ENCODE data around the gene SP6.

SP6 gene

GRCh38 chr17:47851764-47852112 is 775 bp upstream of the SP6 start:
- DNase-seq (ENCODE audit: insufficient read length), result no peak
- TF ChIP-seq POLR2A (IDR thresholded peaks at IDR 0.05; ENCODE audit: low read depth, low read length) (no peak), POLR2AphosphoS5 (IDR thresholded peaks at IDR 0.05; ENCODE audit: low read depth, low read length) (no peak), TAF1 (IDR thresholded peaks at IDR 0.05; ENCODE audit: borderline replicate concordance, low read depth, low read length) (no peak)
- FAIRE-seq, result no peak

- TF ChIP-seq POLR2A (IDR thresholded peaks at IDR 0.05; ENCODE audit: low read depth, low read length), result no peak
- TF ChIP-seq TAF1 (IDR thresholded peaks at IDR 0.05; ENCODE audit: borderline replicate concordance, low read depth, low read length), result no peak
- no peak for TF ChIP-seq POLR2AphosphoS5 (IDR thresholded peaks at IDR 0.05; ENCODE audit: low read depth, low read length)
- no peak for DNase-seq (ENCODE audit: insufficient read length)
- no peak for FAIRE-seq
These were observed 631 bp downstream of the SP6 start for GRCh38 chr17:47850373-47850691.

GRCh38 chr17:47848198-47848513 is 2.8 kb downstream of the SP6 start:
- no peak for TF ChIP-seq TAF1 (IDR thresholded peaks at IDR 0.05; ENCODE audit: borderline replicate concordance, low read depth, low read length)
- TF ChIP-seq POLR2AphosphoS5 (IDR thresholded peaks at IDR 0.05; ENCODE audit: low read depth, low read length), result no peak
- no peak for TF ChIP-seq POLR2A (IDR thresholded peaks at IDR 0.05; ENCODE audit: low read depth, low read length)
- no peak for FAIRE-seq
- DNase-seq (ENCODE audit: insufficient read length), result no peak

- no peak for FAIRE-seq
- no peak for TF ChIP-seq POLR2A (IDR thresholded peaks at IDR 0.05; ENCODE audit: low read depth, low read length)
- TF ChIP-seq TAF1 (IDR thresholded peaks at IDR 0.05; ENCODE audit: borderline replicate concordance, low read depth, low read length), result no peak
- TF ChIP-seq POLR2AphosphoS5 (IDR thresholded peaks at IDR 0.05; ENCODE audit: low read depth, low read length), result no peak
These were observed 3.4 kb downstream of the SP6 start for GRCh38 chr17:47847341-47848197.

GRCh38 chr17:47846716-47847340 is 4.1 kb downstream of the SP6 start:
- DNase-seq (ENCODE audit: insufficient read length), result no peak
- no peak for FAIRE-seq
- no peak for TF ChIP-seq TAF1 (IDR thresholded peaks at IDR 0.05; ENCODE audit: borderline replicate concordance, low read depth, low read length)

More at GRCh38 chr17:47847341-47848197, 3.4 kb downstream of the SP6 start:
- DNase-seq (ENCODE audit: insufficient read length), result no peak

GRCh38 chr17:47845716-47846075 is 5.3 kb downstream of the SP6 start:
- TF ChIP-seq TAF1 (IDR thresholded peaks at IDR 0.05; ENCODE audit: borderline replicate concordance, low read depth, low read length), result no peak
- no peak for TF ChIP-seq POLR2AphosphoS5 (IDR thresholded peaks at IDR 0.05; ENCODE audit: low read depth, low read length)
- no peak for TF ChIP-seq POLR2A (IDR thresholded peaks at IDR 0.05; ENCODE audit: low read depth, low read length)
- no peak for FAIRE-seq
- DNase-seq (ENCODE audit: insufficient read length), result no peak

GRCh38 chr17:47844814-47845715 is 5.9 kb downstream of the SP6 start:
- FAIRE-seq (no peak), DNase-seq (ENCODE audit: insufficient read length) (no peak)
- TF ChIP-seq TAF1 (IDR thresholded peaks at IDR 0.05; ENCODE audit: borderline replicate concordance, low read depth, low read length) (no peak), POLR2A (IDR thresholded peaks at IDR 0.05; ENCODE audit: low read depth, low read length) (no peak)

- no peak for TF ChIP-seq TAF1 (IDR thresholded peaks at IDR 0.05; ENCODE audit: borderline replicate concordance, low read depth, low read length)
- TF ChIP-seq POLR2AphosphoS5 (IDR thresholded peaks at IDR 0.05; ENCODE audit: low read depth, low read length), result no peak
- no peak for TF ChIP-seq POLR2A (IDR thresholded peaks at IDR 0.05; ENCODE audit: low read depth, low read length)
- DNase-seq (ENCODE audit: insufficient read length), result no peak
- no peak for FAIRE-seq
These were observed 6.7 kb downstream of the SP6 start for GRCh38 chr17:47844227-47844626.

GRCh38 chr17:47843391-47843730 is 7.6 kb downstream of the SP6 start:
- no peak for DNase-seq (ENCODE audit: insufficient read length)
- TF ChIP-seq POLR2A (IDR thresholded peaks at IDR 0.05; ENCODE audit: low read depth, low read length), result no peak
- TF ChIP-seq TAF1 (IDR thresholded peaks at IDR 0.05; ENCODE audit: borderline replicate concordance, low read depth, low read length), result no peak
- no peak for TF ChIP-seq POLR2AphosphoS5 (IDR thresholded peaks at IDR 0.05; ENCODE audit: low read depth, low read length)

GRCh38 chr17:47841488-47842291 is 9.3 kb downstream of the SP6 start:
- DNase-seq (ENCODE audit: insufficient read length), result no peak
- FAIRE-seq, result peak; percentile 50
- TF ChIP-seq POLR2A (IDR thresholded peaks at IDR 0.05; ENCODE audit: low read depth, low read length) (no peak), POLR2AphosphoS5 (IDR thresholded peaks at IDR 0.05; ENCODE audit: low read depth, low read length) (no peak), TAF1 (IDR thresholded peaks at IDR 0.05; ENCODE audit: borderline replicate concordance, low read depth, low read length) (no peak)

More at GRCh38 chr17:47843391-47843730, 7.6 kb downstream of the SP6 start:
- no peak for FAIRE-seq

All from GM12892 (cell line).